NB4 (cell line): ENCODE measurements around the gene HLCS.

Source experiments
- TF ChIP-seq, protein P1 (sequence below): IDR thresholded peaks from one replicate; pipeline ENCODE4 v1.5.1; 2012; ENCODE audit warnings: low read depth, low read length
- TF ChIP-seq, protein P2 (sequence below): IDR thresholded peaks from 2 replicates; pipeline ENCODE4 v1.6.1; 2011; ENCODE audit warnings: low read depth, low read length

DNA sequence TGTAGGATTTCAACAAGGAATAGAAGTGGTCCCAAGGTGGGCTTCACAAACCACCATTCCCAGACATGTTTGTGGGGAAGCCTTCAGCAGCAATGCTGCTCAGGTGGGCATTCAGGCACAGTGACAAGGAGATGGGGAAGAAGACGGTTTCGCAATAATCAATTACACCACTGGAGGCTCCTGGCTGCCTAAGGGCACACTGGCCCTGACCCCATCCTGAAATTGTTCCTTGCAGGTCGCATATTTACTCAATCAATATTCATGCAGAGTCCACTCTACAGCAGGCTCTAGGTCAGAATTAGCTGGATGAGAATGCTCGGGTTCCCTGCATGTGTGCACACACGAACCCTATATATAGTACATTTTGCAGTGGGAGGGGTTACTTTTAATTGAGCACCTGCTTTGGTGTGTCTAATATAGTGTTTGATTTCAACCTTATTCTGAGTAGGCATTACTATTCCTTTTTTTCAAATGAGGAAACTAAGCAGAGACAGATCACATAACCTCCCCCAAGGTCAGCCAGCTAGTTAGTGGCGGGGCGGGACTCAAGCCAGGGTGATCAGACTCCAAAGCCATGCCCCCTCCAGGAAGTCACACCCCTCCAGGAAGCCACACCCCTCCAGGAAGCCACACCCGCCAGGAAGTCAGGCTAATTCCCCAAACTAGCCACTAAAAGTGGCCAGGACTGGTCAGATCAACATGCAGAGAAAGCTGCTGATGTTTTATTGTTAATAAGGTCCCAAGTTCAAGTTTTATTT lies 106.5 kb downstream of the HLCS start:
- TF ChIP-seq, protein P1, sequence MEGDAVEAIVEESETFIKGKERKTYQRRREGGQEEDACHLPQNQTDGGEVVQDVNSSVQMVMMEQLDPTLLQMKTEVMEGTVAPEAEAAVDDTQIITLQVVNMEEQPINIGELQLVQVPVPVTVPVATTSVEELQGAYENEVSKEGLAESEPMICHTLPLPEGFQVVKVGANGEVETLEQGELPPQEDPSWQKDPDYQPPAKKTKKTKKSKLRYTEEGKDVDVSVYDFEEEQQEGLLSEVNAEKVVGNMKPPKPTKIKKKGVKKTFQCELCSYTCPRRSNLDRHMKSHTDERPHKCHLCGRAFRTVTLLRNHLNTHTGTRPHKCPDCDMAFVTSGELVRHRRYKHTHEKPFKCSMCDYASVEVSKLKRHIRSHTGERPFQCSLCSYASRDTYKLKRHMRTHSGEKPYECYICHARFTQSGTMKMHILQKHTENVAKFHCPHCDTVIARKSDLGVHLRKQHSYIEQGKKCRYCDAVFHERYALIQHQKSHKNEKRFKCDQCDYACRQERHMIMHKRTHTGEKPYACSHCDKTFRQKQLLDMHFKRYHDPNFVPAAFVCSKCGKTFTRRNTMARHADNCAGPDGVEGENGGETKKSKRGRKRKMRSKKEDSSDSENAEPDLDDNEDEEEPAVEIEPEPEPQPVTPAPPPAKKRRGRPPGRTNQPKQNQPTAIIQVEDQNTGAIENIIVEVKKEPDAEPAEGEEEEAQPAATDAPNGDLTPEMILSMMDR: no peak
- TF ChIP-seq, protein P2, sequence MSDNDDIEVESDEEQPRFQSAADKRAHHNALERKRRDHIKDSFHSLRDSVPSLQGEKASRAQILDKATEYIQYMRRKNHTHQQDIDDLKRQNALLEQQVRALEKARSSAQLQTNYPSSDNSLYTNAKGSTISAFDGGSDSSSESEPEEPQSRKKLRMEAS: no peak
